Measurements from ENCODE around the gene FOSL2. TPM values are rescaled to one million over a fixed set of nuclear protein-coding genes. Genes with fewer than 3 reads are reported as not detected.

The FOSL2 gene
- total and polyA plus RNA-seq, 2 donors (not counting 1 experiment from before 2014, with no cell fraction given) = 2.5 to 37.7 TPM

GRCh38 chr2:28435814-28436351, 43.2 kb downstream of the FOSL2 start:
- Histone ChIP-seq H3K36me3 (replicated peaks in 1 of 2; ENCODE audit: control extremely low read depth in 1 of 2, control insufficient read depth in 1 of 2, extremely low read depth in 1 of 2, insufficient read depth in 2 of 2, low read length in 1 of 2) (no peaks in the 10 kb centered on the region), H3K4me3 (ENCODE audit: control extremely low read depth in 1 of 5, extremely low read depth in 1 of 5, insufficient read depth in 1 of 5, low read depth in 2 of 5, low read length in 4 of 5) (no peak overlapping the region), H2AFZ (ENCODE audit: insufficient read depth, low read depth, low read length, poor library complexity, severe bottlenecking) (no peak overlapping the region), H3K79me2 (ENCODE audit: control insufficient read depth, insufficient read depth, low read length) (no peaks in the 10 kb centered on the region), H3K9me3 (ENCODE audit: control extremely low read depth in 1 of 3, control insufficient read depth in 2 of 3, insufficient read depth in 1 of 3, low read length in 2 of 3) (no peaks in the 10 kb centered on the region), H3K4me2 (replicated peaks; ENCODE audit: low read depth, low read length, poor library complexity, severe bottlenecking) (no peak overlapping the region), H3K27me3 (replicated peaks in 1 of 4; ENCODE audit: control extremely low read depth in 1 of 4, control insufficient read depth in 3 of 4, insufficient read depth in 4 of 4, low read length in 3 of 4) (no peaks in the 10 kb centered on the region), H3K27ac (ENCODE audit: low read length in 2 of 2) (no peak overlapping the region), H3K4me1 (ENCODE audit: control insufficient read depth in 2 of 2, insufficient read depth in 2 of 2, low read length in 2 of 2) (no peaks in the 10 kb centered on the region), H4K20me1 (ENCODE audit: control insufficient read depth, insufficient read depth, low read length, poor library complexity, severe bottlenecking) (no peaks in the 10 kb centered on the region), H3K9ac (ENCODE audit: low read length) (no peak overlapping the region)
- ChIA-PET CTCF (no interaction called here), POLR2A (no interaction called here)
- DNase-seq = no peak
- 88% methylated on average over 3 of the region's 4 CpGs for WGBS (ENCODE audit: insufficient coverage)
- no peak for ATAC-seq (ENCODE audit: low read depth)
- no peaks in the 10 kb centered on the region for H3K9me3 Mint-ChIP-seq (ENCODE audit: insufficient read depth)
- H3K27ac Mint-ChIP-seq = no peak overlapping the region
- intact Hi-C loops (cut with micrococcal nuclease) = no loop called here
- H3K4me3 Mint-ChIP-seq = no peak overlapping the region
- H3K4me1 Mint-ChIP-seq = no peaks in the 10 kb centered on the region
- no peak for TF ChIP-seq CTCF (IDR thresholded peaks at IDR 0.05)
- no peak for TF ChIP-seq EZH2 (IDR thresholded peaks at IDR 0.05; ENCODE audit: borderline replicate concordance, insufficient read depth, low read depth, low read length, poor library complexity, severe bottlenecking)
- H3K27me3 Mint-ChIP-seq = peaks cover 4% of the 10 kb centered on the region

GRCh38 chr2:28436525-28437051, 43.9 kb downstream of the FOSL2 start:
- Histone ChIP-seq H3K27ac (ENCODE audit: low read length in 2 of 2) (no peak overlapping the region), H2AFZ (ENCODE audit: insufficient read depth, low read depth, low read length, poor library complexity, severe bottlenecking) (no peak overlapping the region), H3K79me2 (ENCODE audit: control insufficient read depth, insufficient read depth, low read length) (no peaks in the 10 kb centered on the region), H3K4me1 (ENCODE audit: control insufficient read depth in 2 of 2, insufficient read depth in 2 of 2, low read length in 2 of 2) (no peaks in the 10 kb centered on the region), H3K9ac (ENCODE audit: low read length) (no peak overlapping the region), H3K4me3 (ENCODE audit: control extremely low read depth in 1 of 5, extremely low read depth in 1 of 5, insufficient read depth in 1 of 5, low read depth in 2 of 5, low read length in 4 of 5) (no peak overlapping the region), H4K20me1 (ENCODE audit: control insufficient read depth, insufficient read depth, low read length, poor library complexity, severe bottlenecking) (no peaks in the 10 kb centered on the region), H3K27me3 (replicated peaks in 1 of 4; ENCODE audit: control extremely low read depth in 1 of 4, control insufficient read depth in 3 of 4, insufficient read depth in 4 of 4, low read length in 3 of 4) (no peaks in the 10 kb centered on the region), H3K4me2 (replicated peaks; ENCODE audit: low read depth, low read length, poor library complexity, severe bottlenecking) (no peak overlapping the region), H3K36me3 (replicated peaks in 1 of 2; ENCODE audit: control extremely low read depth in 1 of 2, control insufficient read depth in 1 of 2, extremely low read depth in 1 of 2, insufficient read depth in 2 of 2, low read length in 1 of 2) (no peaks in the 10 kb centered on the region), H3K9me3 (ENCODE audit: control extremely low read depth in 1 of 3, control insufficient read depth in 2 of 3, insufficient read depth in 1 of 3, low read length in 2 of 3) (no peaks in the 10 kb centered on the region)
- DNase-seq = no peak
- intact Hi-C loops (cut with micrococcal nuclease) = no loop called here
- Mint-ChIP-seq H3K4me1 (no peaks in the 10 kb centered on the region), H3K4me3 (no peak overlapping the region), H3K9me3 (ENCODE audit: insufficient read depth) (no peaks in the 10 kb centered on the region), H3K27me3 (peaks cover 5% of the 10 kb centered on the region), H3K27ac (no peak overlapping the region)
- 72% methylated on average over 17 of the region's 17 CpGs for whole genome bisulfite sequencing (ENCODE audit: insufficient coverage)
- ChIA-PET CTCF (no interaction called here), POLR2A (no interaction called here)
- no peak for ATAC-seq (ENCODE audit: low read depth)
- no peak for TF ChIP-seq CTCF (IDR thresholded peaks at IDR 0.05)
- TF ChIP-seq EZH2 (IDR thresholded peaks at IDR 0.05; ENCODE audit: borderline replicate concordance, insufficient read depth, low read depth, low read length, poor library complexity, severe bottlenecking) = no peak
